ENCODE data around the gene TBC1D2B.

DNA sequence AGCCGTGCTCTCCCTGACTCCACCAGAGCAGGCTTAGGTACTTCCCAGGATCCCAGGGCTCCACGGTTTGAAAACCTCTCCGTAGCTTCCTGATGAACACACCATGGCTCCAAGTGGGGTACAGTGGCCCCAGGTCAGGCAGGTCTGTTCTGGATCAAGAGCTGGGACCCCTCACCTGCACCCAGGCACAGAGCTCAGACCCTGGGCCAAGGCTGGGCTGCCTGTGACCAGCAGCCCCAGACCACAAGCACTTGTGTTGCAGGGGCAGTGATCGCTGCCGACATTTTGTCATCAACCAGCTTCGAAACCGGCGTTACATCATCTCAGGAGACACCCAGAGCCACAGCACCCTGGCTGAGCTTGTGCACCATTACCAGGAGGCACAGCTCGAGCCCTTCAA is 20.2 kb upstream of the TBC1D2B start:
- TF ChIP-seq CTCF (IDR thresholded peaks at IDR 0.05; ENCODE audit: insufficient read depth, low read length) (no peak), POLR2AphosphoS5 (IDR thresholded peaks at IDR 0.05; ENCODE audit: low read depth) (no peak), GABPA (IDR thresholded peaks at IDR 0.05; ENCODE audit: low read depth) (no peak), SPI1 (IDR thresholded peaks at IDR 0.05; ENCODE audit: borderline replicate concordance, low read depth) (no peak)
- TF ChIP-seq, protein P1, sequence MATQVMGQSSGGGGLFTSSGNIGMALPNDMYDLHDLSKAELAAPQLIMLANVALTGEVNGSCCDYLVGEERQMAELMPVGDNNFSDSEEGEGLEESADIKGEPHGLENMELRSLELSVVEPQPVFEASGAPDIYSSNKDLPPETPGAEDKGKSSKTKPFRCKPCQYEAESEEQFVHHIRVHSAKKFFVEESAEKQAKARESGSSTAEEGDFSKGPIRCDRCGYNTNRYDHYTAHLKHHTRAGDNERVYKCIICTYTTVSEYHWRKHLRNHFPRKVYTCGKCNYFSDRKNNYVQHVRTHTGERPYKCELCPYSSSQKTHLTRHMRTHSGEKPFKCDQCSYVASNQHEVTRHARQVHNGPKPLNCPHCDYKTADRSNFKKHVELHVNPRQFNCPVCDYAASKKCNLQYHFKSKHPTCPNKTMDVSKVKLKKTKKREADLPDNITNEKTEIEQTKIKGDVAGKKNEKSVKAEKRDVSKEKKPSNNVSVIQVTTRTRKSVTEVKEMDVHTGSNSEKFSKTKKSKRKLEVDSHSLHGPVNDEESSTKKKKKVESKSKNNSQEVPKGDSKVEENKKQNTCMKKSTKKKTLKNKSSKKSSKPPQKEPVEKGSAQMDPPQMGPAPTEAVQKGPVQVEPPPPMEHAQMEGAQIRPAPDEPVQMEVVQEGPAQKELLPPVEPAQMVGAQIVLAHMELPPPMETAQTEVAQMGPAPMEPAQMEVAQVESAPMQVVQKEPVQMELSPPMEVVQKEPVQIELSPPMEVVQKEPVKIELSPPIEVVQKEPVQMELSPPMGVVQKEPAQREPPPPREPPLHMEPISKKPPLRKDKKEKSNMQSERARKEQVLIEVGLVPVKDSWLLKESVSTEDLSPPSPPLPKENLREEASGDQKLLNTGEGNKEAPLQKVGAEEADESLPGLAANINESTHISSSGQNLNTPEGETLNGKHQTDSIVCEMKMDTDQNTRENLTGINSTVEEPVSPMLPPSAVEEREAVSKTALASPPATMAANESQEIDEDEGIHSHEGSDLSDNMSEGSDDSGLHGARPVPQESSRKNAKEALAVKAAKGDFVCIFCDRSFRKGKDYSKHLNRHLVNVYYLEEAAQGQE (IDR thresholded peaks at IDR 0.05; ENCODE audit: insufficient replicate concordance, low read depth) = no peak

Measured in HL-60 (cell line).